Cerebellar nuclear complex (tissue), 1 donor: ENCODE data around the gene GABRD.

ENCODE experiments used
- DNase-seq, 2 experiments: peaks; one replicate each; lab custom pipeline; 2025; lab: John Stamatoyannopoulos, UW

The GABRD gene

DNA sequence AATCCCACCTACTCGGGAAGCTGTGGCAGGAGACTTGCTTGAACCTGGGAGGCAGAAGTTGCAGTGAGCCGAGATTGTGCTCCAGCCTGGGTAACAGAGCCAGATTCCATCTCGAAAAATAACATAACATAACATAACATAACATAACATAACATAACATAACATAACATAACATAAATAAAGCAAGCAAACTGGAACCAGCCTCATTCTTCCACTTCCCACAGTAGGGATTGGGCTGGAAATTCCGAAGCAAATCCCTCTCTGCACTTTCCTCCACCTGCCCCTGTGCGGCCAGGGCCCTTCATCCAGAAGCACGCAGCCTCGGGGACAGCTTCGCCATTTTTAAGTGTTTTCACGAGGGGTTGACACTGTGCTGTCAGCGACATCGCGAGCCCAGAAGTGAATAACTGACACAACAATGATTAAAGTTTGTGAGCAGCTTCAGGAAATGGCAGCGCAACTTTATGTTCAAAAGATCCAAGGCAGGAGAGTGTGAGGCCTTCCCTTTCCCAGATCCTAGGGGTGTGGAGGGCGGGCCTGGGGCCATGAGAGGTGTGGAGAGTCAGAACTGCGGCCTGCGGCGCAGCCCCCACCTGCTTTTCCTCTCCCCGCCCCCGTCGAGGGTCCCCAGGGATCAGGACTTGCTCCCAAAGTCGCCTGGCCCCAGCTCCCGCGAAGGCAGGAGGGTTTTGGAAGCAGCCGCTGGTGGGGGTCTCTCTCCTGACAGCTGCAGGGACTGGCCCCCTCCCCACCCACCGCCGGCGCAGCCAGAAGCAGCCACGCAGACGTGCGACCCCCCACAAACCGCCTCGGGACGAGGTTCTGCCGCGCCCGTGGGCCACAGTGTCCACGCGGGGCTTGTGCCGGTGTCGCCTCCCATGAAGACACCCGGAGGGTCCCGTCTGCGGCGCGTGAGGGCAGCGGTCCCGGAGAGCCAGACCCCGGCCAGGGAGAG, 651 bp upstream of the GABRD start:
- DNase-seq: no peak

GRCh38 chr1:2019571-2020309, 595 bp downstream of the GABRD start:
- DNase-seq: no peak

- no peak for DNase-seq
Measured at GRCh38 chr1:2020310-2020655, 1.1 kb downstream of the GABRD start.

DNA sequence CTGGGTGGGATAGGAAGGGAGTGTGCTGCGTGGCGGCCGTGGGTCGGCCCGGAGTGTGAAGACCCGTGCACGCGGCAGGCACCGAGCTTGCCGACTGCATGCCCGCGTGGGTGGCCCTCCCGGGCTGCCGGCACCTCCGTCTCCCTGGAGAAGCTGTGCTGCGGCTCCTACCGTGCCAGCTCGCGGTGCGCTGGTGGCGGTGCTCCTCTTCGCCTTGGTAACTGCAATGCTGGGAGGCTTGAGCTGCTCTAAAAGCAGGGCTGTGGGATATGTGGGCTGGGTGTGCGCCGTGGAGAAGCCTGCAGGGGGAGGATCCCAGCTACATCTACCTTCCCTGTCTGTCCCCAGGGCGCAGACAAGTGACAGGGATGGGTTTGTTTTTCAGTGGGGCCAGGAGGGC, 2.4 kb downstream of the GABRD start:
- no peak for DNase-seq

GRCh38 chr1:2022063-2022770, 3.1 kb downstream of the GABRD start:
- DNase-seq: no peak

DNA sequence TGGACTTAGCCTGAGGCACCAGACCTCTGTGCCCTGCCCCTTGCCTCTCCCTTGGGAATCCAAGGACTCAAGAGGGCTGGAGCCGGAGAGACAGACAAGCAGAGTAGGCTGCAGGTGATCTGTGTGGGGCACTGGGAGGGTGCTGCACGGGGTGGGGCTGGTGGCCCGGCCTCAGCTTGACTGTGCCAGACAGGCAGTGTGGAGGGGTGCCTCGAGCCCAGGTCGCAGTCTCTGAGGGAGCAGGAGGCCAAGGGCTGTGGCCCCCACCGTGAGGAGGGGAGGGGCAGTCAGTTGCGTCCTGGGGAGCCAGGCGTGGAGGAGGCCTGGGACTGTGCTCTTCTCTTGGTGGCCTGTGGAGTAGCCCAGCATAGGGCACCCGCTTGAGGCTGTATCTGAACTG, 4.0 kb downstream of the GABRD start:
- no peak for DNase-seq

GRCh38 chr1:2024451-2024850, 5.3 kb downstream of the GABRD start:
- DNase-seq: no peak

- DNase-seq: no peak
Measured at GRCh38 chr1:2024887-2025286, 5.7 kb downstream of the GABRD start.

GRCh38 chr1:2025491-2025981, 6.4 kb downstream of the GABRD start:
- no peak for DNase-seq

- no peak for DNase-seq
Measured at GRCh38 chr1:2027961-2028583, 8.9 kb downstream of the GABRD start.

- DNase-seq: no peak
Measured at GRCh38 chr1:2028870-2029560, 9.9 kb downstream of the GABRD start.

GRCh38 chr1:2029561-2029960, 10.4 kb downstream of the GABRD start:
- DNase-seq: no peak

DNA sequence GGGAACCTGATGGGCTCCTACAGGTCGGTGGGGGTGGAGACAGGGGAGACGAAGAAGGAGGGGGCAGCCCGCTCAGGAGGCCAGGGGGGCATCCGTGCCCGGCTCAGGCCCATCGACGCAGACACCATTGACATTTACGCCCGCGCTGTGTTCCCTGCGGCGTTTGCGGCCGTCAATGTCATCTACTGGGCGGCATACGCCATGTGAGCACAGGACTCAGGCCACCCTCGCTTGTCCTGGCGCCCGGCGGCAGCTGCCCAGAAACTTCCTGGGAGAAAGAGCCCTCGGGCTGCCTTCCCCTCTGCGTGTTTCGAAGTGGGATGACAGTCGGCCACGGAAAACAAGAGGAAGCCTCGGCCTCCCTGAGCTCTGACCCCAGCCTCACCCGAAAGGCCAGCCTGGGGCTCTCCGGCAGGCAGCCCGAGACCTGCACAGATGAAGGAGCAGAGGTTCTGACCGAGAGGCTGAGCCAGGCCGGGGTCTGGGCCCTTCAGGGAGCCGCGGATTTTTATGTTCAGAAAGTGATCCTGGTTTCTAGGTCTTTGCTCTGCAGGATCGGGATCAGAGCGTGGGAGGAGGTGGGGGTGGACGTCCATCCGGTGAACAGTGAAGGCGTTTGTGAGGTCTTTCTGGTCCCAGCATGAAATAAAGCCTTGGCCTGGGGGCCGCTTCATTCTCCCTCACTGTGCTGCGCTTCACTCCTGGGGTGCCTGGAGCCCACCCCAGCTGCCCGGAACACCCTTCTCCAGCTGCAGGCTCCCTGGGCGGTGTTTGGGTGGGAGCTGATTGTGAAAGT, 11.1 kb downstream of the GABRD start:
- DNase-seq: no peak

GRCh38 chr1:2031546-2032540, 12.7 kb downstream of the GABRD start:
- DNase-seq: peak; percentile 75 to 84

- no peak for DNase-seq
Measured at GRCh38 chr1:2032737-2033136, 13.6 kb downstream of the GABRD start.

DNA sequence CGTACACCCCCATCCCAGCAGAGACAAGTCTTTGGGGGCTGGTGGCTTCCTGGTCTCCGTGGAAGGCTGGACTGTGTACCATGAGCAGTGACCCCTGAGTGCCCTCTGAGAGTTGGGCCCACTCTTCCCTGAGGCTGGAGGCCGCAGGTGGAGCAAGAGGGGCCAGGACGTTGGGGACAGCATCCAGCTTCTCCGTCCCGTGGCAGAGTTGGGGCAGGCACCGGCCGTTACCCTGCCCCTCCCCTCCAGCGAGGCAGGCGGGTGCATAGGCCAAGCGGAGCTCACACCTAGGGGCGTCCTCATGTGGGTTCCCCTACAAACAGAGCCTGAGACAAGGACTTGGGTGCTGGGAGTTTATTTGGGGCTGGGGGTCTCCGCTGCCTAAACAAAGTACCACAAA, 14.0 kb downstream of the GABRD start:
- no peak for DNase-seq

DNA sequence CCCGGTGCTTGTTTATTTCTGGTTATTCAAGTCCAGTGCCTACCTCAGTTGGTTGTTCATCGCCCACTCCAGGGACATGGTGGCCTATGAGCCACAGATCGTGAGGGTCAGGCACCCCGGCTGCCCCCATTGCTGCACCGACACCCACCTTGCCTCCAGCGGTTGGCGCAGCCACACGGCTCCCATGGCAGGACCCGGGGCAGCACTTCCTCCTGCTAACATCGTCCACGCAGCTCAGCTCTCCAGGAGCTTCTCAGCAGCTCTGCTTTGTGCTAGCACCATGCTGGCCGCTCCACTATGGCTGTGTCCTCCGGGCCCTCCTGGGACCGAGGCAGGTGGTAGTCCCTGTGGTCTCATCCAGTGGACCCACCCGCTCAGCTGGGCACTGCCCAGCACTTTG, 17.1 kb downstream of the GABRD start:
- DNase-seq: no peak

DNA sequence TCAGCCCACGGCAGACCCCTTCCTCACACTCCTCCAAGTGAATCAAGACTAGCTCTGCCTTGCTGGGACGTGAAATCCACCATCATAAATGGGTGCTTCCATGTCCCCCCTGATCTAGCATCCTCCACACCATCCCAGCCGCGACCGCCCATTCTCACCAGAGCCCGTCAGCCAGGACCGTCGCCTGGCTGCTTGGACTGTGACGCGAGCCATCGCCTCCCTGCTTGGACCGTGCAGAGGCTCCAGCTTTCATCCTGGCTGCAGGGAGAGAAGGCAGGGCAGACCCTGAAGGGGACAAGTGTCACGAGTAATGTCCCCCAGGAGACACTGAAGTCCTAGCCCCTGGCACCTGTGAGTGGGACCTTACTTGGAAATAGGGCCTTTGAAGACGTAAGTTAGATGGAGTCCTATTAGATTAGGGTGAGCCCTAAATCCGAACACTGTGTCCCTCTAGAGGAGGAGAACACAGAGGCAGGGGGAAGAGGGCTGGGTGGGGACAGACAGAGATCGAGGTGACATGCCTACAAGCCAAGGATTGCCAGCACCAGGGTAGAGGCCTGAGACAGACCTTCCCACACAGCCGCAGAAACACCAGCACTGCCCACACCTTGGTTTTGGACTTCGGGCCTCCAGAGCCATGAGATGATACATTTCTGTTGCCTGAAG, 18.3 kb downstream of the GABRD start:
- DNase-seq: no peak

GRCh38 chr1:2038229-2038628, 19.1 kb downstream of the GABRD start:
- no peak for DNase-seq
